ENCODE measurements around the gene SLC46A2. TPM values are rescaled to one million over a fixed set of nuclear protein-coding genes. Genes with fewer than 3 reads are reported as not detected.

The SLC46A2 gene
- total RNA-seq, 1 experiment from 2014 or later = not detected

- Histone ChIP-seq H3K79me2 (ENCODE audit: insufficient read depth, low read length) (no peaks in the 10 kb centered on the region), H3K4me2 (ENCODE audit: low read length) (no peak overlapping the region), H4K20me1 (ENCODE audit: insufficient read depth) (no peaks in the 10 kb centered on the region), H3K27ac (ENCODE audit: low read depth, low read length) (no peak overlapping the region), H3K4me3 (replicated peaks in 1 of 2; ENCODE audit: low read depth in 1 of 2, low read length in 2 of 2) (no peak overlapping the region), H3K9ac (ENCODE audit: low read length) (no peak overlapping the region), H2AFZ (ENCODE audit: low read depth, low read length, poor library complexity, severe bottlenecking) (no peak overlapping the region), H3K36me3 (ENCODE audit: control insufficient read depth in 1 of 2, insufficient read depth in 2 of 2, low read length in 2 of 2) (no peaks in the 10 kb centered on the region), H3K4me1 (ENCODE audit: control insufficient read depth in 1 of 2, insufficient read depth in 2 of 2, low read length in 2 of 2) (peaks cover 2 to 15% of the 10 kb centered on the region in 2 experiments; a peak in 3 of 4 replicates), H3K9me3 (ENCODE audit: control insufficient read depth in 1 of 2, insufficient read depth in 1 of 2, low read depth in 1 of 2, low read length in 2 of 2) (no peaks in the 10 kb centered on the region), H3K9me2 (ENCODE audit: insufficient read depth) (no peaks in the 10 kb centered on the region), H3K27me3 (ENCODE audit: insufficient read depth, low read length) (no peaks in the 10 kb centered on the region)
- ChIA-PET POLR2A (no interaction called here), RAD21 (ENCODE audit: low non-redundant PET in 1 of 2, low total read pairs in 2 of 2, uncharacterized antibody in 2 of 2, unreplicated experiment in 2 of 2) (no interaction called here), CTCF (interaction anchor here (1.1 kb wide), 1 partner anchor 9 kb away, joined by 4 read pairs; no protein-coding TSS in a partner anchor)
- no TSS peak for BruUV-seq (replicated peaks)
- DNase-seq (ENCODE audit: low read depth, low spot score) = no peak
- no peak for ATAC-seq
- no peak for TF ChIP-seq ZFX (IDR thresholded peaks at IDR 0.05)
- no peak for TF ChIP-seq EGR1 (IDR thresholded peaks at IDR 0.05; ENCODE audit: low read depth)
- no peak for TF ChIP-seq ZBTB33 (IDR thresholded peaks at IDR 0.05; ENCODE audit: extremely low read depth, insufficient replicate concordance, low read length)
- TF ChIP-seq ATF3 (IDR thresholded peaks at IDR 0.05) = no peak
- TF ChIP-seq SIN3A (IDR thresholded peaks at IDR 0.05; ENCODE audit: low read depth) = no peak
- no peak for TF ChIP-seq POLR2A (IDR thresholded peaks at IDR 0.05; ENCODE audit: borderline replicate concordance, extremely low read depth, insufficient read depth, insufficient read length)
- TF ChIP-seq RAD21 (IDR thresholded peaks at IDR 0.05; ENCODE audit: low read depth) = no peak
- TF ChIP-seq CBX3 (IDR thresholded peaks at IDR 0.05; ENCODE audit: low read depth) = no peak
- TF ChIP-seq REST (IDR thresholded peaks at IDR 0.05; ENCODE audit: low read depth) = no peak
- TF ChIP-seq JUND (IDR thresholded peaks at IDR 0.05) = no peak
- no peak for TF ChIP-seq EZH2phosphoT487 (IDR thresholded peaks at IDR 0.05; ENCODE audit: borderline replicate concordance)
- TF ChIP-seq EZH2 (IDR thresholded peaks at IDR 0.05) = no peak
- TF ChIP-seq ELF1 (IDR thresholded peaks at IDR 0.05; ENCODE audit: borderline replicate concordance, low read depth) = no peak
- TF ChIP-seq YY1 (IDR thresholded peaks at IDR 0.05; ENCODE audit: extremely low read depth, insufficient replicate concordance, low read depth, low read length) = no peak
- TF ChIP-seq CTCF (IDR thresholded peaks at IDR 0.05 in 2 of 3, conservative IDR thresholded peaks at IDR 0.05 in 1 of 3; ENCODE audit: borderline replicate concordance in 1 of 3, insufficient read depth in 1 of 3, low read depth in 2 of 3, low read length in 2 of 3) = no peak
- TF ChIP-seq CEBPB (IDR thresholded peaks at IDR 0.05; ENCODE audit: low read depth) = no peak
- no peak for TF ChIP-seq TCF7L2 (IDR thresholded peaks at IDR 0.05; ENCODE audit: borderline replicate concordance, extremely low read depth, insufficient read depth, insufficient read length)
- TF ChIP-seq MAX (IDR thresholded peaks at IDR 0.05) = no peak
- TF ChIP-seq FOSL1 (IDR thresholded peaks at IDR 0.05; ENCODE audit: low read depth) = no peak
- TF ChIP-seq SRF (IDR thresholded peaks at IDR 0.05; ENCODE audit: low read depth) = no peak
- intact Hi-C loops (cut with micrococcal nuclease) = no loop called here
Observed at GRCh38 chr9:112878752-112879151, 11.9 kb downstream of the SLC46A2 start.

All from HCT116 (cell line).